Measurements from ENCODE around the gene DNPEP. TPM values are rescaled to one million over a fixed set of nuclear protein-coding genes. Genes with fewer than 3 reads are reported as not detected.

The DNPEP gene
- total and polyA plus RNA-seq, 8 donors: 21.0 to 89.4 (median 27.3) TPM

DNA sequence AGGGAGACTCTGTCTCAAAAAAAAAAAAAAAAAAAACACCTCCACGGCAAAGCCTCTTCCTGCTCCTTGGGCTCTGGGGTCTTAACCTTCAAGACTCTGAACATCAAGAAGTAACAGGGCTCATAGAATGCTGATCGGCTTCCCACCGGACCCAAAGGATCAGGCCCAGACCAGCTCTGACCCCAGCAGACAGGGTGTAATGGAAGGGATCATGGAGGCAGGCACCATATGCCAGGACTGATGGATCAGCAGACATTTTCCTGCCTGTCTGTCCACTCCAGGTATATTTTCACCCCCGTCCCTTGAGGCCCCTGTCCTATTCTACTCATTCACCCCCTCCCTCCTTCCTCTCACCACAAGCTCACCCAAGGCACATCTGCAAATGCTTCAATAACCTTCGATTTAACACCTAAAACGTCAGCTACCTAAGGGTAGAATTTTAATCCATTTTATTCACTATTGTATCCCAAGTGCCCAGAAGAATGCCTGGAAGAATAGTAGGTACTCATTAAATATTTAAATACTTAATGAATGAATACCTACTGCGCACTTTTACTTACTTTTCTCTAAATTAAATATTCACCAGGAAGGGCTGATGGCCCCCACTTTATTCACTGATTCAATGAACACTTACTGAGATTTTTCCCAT is 42.4 kb upstream of the DNPEP start:
- intact Hi-C loops (cut with DNase I): no loop called here
- no peaks in the 10 kb centered on the region for H3K36me3 ChIP-seq
- no peaks in the 10 kb centered on the region for H3K27me3 ChIP-seq
- TF ChIP-seq, protein P1, sequence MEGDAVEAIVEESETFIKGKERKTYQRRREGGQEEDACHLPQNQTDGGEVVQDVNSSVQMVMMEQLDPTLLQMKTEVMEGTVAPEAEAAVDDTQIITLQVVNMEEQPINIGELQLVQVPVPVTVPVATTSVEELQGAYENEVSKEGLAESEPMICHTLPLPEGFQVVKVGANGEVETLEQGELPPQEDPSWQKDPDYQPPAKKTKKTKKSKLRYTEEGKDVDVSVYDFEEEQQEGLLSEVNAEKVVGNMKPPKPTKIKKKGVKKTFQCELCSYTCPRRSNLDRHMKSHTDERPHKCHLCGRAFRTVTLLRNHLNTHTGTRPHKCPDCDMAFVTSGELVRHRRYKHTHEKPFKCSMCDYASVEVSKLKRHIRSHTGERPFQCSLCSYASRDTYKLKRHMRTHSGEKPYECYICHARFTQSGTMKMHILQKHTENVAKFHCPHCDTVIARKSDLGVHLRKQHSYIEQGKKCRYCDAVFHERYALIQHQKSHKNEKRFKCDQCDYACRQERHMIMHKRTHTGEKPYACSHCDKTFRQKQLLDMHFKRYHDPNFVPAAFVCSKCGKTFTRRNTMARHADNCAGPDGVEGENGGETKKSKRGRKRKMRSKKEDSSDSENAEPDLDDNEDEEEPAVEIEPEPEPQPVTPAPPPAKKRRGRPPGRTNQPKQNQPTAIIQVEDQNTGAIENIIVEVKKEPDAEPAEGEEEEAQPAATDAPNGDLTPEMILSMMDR (IDR thresholded peaks at IDR 0.05): no peak
- FAIRE-seq (no peak), ATAC-seq (no peak), DNase-seq (no peak)
- WGBS, 2 donors: 84 to 88% methylated on average over 7 of the region's 7 CpGs
- no peaks in the 10 kb centered on the region for H3K9me3 ChIP-seq
- no peak overlapping the region for H3K4me3 ChIP-seq
- no peak overlapping the region for H3K27ac ChIP-seq
- H3K4me1 ChIP-seq: no peaks in the 10 kb centered on the region

DNA sequence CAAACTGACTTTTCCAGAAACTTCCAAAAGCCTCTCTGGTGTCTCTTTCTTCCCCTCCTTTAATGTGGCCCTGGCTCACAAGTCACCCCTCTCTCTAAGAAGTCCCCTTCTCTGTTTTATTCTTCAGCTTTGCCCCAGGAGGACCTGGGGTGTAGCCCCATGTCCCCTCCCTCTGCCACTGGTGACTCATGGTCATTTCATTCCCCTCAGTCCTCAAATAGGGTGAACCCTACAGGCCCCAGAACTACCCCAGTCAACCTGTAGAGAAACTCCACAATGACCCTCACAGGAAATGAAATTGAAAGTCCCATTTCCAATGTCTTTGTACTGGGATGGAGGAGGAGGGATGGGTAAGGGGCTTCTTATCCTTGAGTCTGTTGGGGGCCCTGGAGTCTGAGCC is 40.8 kb upstream of the DNPEP start:
- ATAC-seq (no peak), FAIRE-seq (no peak), DNase-seq (no peak)
- Histone ChIP-seq H3K4me1 (no peaks in the 10 kb centered on the region), H3K27ac (no peak overlapping the region), H3K9me3 (no peaks in the 10 kb centered on the region), H3K27me3 (no peaks in the 10 kb centered on the region), H3K36me3 (no peaks in the 10 kb centered on the region), H3K4me3 (no peak overlapping the region)
- intact Hi-C loops (cut with DNase I): no loop called here
- TF ChIP-seq, protein P1 (IDR thresholded peaks at IDR 0.05): no peak

DNA sequence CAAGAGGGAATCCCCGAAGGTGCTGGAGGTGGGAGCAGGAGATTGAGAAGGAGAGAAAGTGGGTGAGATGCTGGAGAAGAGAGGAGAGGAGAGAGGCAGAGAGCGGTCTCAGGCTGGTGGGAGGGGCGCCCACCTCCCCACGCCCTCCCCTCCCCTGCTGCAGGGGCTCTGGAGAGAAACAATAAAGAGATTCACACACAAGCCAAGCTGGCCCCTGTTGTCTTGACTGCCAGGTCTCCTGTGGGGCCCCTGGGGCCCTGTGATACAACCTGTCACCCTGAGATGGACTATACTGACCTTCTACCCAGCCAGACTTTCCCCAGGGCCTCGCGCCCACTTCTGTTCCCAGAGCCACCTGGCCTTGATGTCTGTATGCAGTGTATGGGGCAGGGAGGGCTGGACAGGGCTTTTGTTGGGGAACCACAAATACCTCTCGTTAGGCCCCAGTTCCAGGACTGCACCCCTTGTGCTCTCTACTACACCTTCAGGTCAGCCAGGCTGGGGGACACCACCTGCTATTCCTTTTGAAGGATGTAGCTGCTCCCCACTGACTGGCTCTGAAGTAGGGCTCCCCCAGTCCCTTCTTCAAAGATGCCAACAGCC is 38.9 kb upstream of the DNPEP start:
- FAIRE-seq (no peak), DNase-seq (no peak), ATAC-seq (no peak)
- no peak overlapping the region for H3K4me3 ChIP-seq
- H3K4me1 ChIP-seq: no peaks in the 10 kb centered on the region
- no peaks in the 10 kb centered on the region for H3K9me3 ChIP-seq
- H3K27me3 ChIP-seq: no peaks in the 10 kb centered on the region
- H3K27ac ChIP-seq: no peak overlapping the region
- intact Hi-C loops (cut with DNase I): no loop called here
- 64 to 65% methylated on average over 7 of the region's 7 CpGs for WGBS, 2 donors
- H3K36me3 ChIP-seq: no peaks in the 10 kb centered on the region
- TF ChIP-seq, protein P1 (IDR thresholded peaks at IDR 0.05): no peak

DNA sequence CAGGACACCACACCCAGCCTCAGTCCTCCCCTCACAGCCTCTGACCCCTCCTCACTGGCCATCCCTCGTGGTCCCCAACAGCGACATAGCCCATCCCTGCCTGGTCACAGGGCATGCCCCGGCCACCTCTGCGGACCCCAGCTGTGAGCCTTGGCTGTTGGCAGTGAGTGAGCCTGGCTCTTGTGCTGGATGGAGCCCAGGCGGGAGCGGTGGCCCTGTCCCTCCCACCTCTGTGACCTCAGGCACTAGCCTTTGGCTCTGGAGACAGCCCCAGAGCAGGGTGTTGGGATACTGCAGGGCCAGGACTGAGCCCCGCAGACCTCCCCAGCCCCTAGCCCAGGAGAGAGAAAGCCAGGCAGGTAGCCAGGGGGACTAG is 38.3 kb upstream of the DNPEP start:
- ATAC-seq (no peak), DNase-seq (no peak), FAIRE-seq (no peak)
- H3K36me3 ChIP-seq: no peaks in the 10 kb centered on the region
- WGBS, 2 donors: 53 to 78% methylated on average over 7 of the region's 7 CpGs
- TF ChIP-seq, protein P1 (IDR thresholded peaks at IDR 0.05): no peak
- H3K4me3 ChIP-seq: no peak overlapping the region
- no peak overlapping the region for H3K27ac ChIP-seq
- no peaks in the 10 kb centered on the region for H3K4me1 ChIP-seq
- H3K9me3 ChIP-seq: no peaks in the 10 kb centered on the region
- H3K27me3 ChIP-seq: no peaks in the 10 kb centered on the region
- intact Hi-C loops (cut with DNase I): no loop called here

All from pancreas (tissue), 10 donors.